BLaER1 (cell line): ENCODE measurements around the gene SLC25A44.

ENCODE experiments used
- H3K27ac ChIP-seq: shearing (Covaris generic); formaldehyde crosslinking; 2 replicates; pipeline ENCODE4 v1.8.1; 2022
- H3K27me3 ChIP-seq: shearing (Covaris generic); formaldehyde crosslinking; 2 replicates; pipeline ENCODE4 v1.8.1; 2022
- H3K36me3 ChIP-seq: shearing (Covaris generic); formaldehyde crosslinking; 2 replicates; pipeline ENCODE4 v1.8.1; 2022
- H3K4me1 ChIP-seq: shearing (Covaris generic); formaldehyde crosslinking; 2 replicates; pipeline ENCODE4 v1.8.1; 2022
- H3K4me2 ChIP-seq: shearing (Covaris generic); formaldehyde crosslinking; 2 replicates; pipeline ENCODE4 v1.8.1; 2022
- H3K4me3 ChIP-seq: shearing (Covaris generic); formaldehyde crosslinking; 2 replicates; pipeline ENCODE4 v1.8.1; 2022
- H3K9ac ChIP-seq: shearing (Covaris generic); formaldehyde crosslinking; 2 replicates; pipeline ENCODE4 v1.8.1; 2022
- H3K9me3 ChIP-seq: shearing (Covaris generic); formaldehyde crosslinking; 2 replicates; pipeline ENCODE4 v1.8.1; 2022
- H4K20me1 ChIP-seq: shearing (Covaris generic); formaldehyde crosslinking; 2 replicates; pipeline ENCODE4 v1.8.1; 2022
- Cebpa-rat ChIP-seq: shearing (Covaris generic); IDR thresholded peaks from 2 replicates; pipeline ENCODE4 v1.8.1; 2022

The SLC25A44 gene

DNA sequence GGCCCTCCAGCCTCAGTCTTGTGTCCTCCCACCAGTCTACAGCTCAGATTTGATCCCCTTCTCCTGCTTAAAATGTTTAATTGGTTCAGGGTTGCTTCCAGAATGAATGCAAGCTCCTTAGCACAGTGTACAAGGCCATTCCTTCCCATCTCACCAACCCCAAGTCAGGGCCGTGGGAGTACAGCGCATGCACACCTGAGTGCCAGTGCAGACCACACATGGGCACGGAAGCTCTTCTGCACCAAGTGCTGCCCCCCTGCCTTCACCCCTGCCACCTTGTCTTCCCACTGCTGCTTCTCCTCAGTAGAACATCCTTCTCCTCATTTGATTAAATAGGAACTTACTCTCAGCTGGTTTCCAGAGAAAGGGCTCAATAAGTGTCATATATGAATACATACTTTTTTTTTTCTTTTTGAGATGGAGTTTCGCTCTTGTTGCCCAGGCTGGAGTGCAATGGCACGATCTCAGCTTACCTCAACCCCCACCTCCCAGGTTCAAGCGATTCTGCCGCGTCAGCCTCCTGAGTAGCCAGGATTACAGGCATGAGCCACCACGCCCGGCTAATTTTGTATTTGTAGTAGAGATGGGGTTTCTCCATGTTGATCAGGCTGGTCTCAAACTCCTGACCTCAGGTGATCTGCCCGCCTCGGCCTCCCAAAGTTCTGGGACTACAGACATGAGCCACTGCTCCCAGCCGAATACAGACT lies 28.2 kb downstream of the SLC25A44 start:
- Histone ChIP-seq H3K9ac (no peak overlapping the region), H3K36me3 (peaks cover 59% of the 10 kb centered on the region), H3K4me3 (no peak overlapping the region), H3K9me3 (no peaks in the 10 kb centered on the region), H3K27ac (no peak overlapping the region), H3K4me2 (no peak overlapping the region), H4K20me1 (0 out of 2 replicates have a peak, but pooled peaks cover 12% of the 10 kb centered on the region), H3K27me3 (no peaks in the 10 kb centered on the region), H3K4me1 (peaks cover 32% of the 10 kb centered on the region)
- TF ChIP-seq Cebpa-rat = no peak

DNA sequence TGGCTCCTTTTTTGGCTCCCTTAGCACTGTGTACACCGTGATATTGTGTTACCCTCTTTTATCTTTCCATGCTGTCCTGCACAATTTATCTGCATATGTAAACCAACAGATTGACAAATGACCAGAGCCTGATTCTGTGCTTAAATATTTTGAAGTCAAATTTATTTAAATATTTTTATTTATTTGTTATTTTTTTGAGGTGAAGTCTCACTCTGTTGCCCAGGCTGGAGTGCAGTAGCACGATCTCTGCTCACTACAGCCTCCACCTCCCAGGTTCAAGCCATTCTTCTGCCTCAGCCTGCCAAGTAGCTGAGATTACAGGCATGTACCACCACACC lies 31.7 kb downstream of the SLC25A44 start:
- Histone ChIP-seq H4K20me1 (0 out of 2 replicates have a peak, but pooled peaks cover 7% of the 10 kb centered on the region), H3K4me2 (peak overlapping the region; percentile 27), H3K9ac (no peak overlapping the region), H3K4me3 (no peak overlapping the region), H3K36me3 (peaks cover 77% of the 10 kb centered on the region), H3K9me3 (no peaks in the 10 kb centered on the region), H3K4me1 (peaks cover 20% of the 10 kb centered on the region), H3K27me3 (no peaks in the 10 kb centered on the region), H3K27ac (0 out of 2 replicates have a peak overlapping the region, but pooled peaks have one; percentile 3)
- TF ChIP-seq Cebpa-rat = no peak

DNA sequence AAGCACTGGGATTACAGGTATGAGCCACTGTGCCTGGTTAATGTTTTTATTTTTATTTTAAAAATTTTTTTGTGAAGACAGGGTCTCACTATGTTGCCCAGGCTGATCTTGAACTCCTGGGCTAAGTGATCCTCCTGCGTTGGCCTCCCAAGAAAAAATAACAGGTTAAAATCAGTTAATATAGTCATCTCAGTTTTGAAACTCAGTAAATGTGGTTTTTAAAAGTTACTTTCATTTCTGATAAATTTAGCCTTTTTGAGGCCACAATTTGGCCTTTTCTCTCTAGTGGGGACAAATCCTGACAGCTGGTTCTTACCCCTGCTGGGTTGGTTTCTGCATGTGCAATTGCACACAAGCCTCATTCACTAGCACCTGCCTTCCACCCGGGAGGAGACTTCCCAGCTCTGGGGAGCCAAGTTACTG lies 32.2 kb downstream of the SLC25A44 start:
- 0 out of 2 replicates have a peak overlapping the region, but pooled peaks have one; percentile 3 for H3K27ac ChIP-seq
- H3K4me1 ChIP-seq = peaks cover 20% of the 10 kb centered on the region
- H3K27me3 ChIP-seq = no peaks in the 10 kb centered on the region
- H3K4me3 ChIP-seq = no peak overlapping the region
- peak overlapping the region; percentile 27 for H3K4me2 ChIP-seq
- no peak for TF ChIP-seq Cebpa-rat
- H3K36me3 ChIP-seq = peaks cover 74% of the 10 kb centered on the region
- H4K20me1 ChIP-seq = 0 out of 2 replicates have a peak, but pooled peaks cover 7% of the 10 kb centered on the region
- no peaks in the 10 kb centered on the region for H3K9me3 ChIP-seq
- no peak overlapping the region for H3K9ac ChIP-seq

DNA sequence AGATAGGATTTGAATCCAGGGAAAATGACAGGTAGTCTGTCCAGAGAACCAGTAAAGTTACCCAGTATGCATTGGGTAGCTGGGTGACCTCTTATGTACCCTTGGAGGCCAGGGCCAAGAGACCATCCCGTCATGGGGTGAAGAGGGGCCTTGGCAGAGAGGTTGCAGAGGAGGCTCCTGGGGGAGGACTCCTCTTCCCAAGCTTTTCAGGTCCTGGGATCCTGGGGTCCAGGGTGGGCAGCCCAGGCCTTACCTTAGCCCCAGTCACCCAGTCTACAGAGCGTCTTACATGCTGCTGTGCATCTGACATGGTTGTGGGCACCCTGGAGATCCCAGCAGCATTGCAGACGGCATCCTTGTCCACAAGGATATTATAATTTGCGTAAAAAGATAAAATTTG lies 32.9 kb downstream of the SLC25A44 start:
- Histone ChIP-seq H3K9me3 (no peaks in the 10 kb centered on the region), H4K20me1 (0 out of 2 replicates have a peak, but pooled peaks cover 7% of the 10 kb centered on the region), H3K36me3 (peaks cover 70% of the 10 kb centered on the region), H3K9ac (no peak overlapping the region), H3K4me2 (no peak overlapping the region), H3K4me1 (peaks cover 22% of the 10 kb centered on the region), H3K27ac (no peak overlapping the region), H3K4me3 (no peak overlapping the region), H3K27me3 (no peaks in the 10 kb centered on the region)
- no peak for TF ChIP-seq Cebpa-rat

DNA sequence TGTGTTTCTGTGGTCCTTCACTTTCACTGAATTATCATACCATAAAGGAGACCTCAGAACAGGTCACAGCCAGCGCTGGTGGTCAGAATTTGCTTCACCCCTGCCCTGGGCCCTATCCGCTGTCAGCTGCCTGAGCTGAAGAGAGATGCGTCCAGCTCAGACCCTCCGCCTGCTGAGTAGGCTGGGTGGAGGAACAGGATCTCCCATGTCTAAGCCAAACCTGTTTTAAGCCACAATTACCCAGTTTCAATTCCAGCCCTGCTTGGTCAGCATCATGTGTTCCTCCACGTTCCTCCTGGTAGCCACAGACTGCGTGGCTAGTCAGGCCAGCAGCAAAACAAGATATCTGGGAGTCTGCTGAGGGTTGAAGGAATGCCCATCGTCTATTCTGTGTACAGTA lies 34.6 kb downstream of the SLC25A44 start:
- no peak overlapping the region for H3K27ac ChIP-seq
- H4K20me1 ChIP-seq = 0 out of 2 replicates have a peak, but pooled peaks cover 8% of the 10 kb centered on the region
- TF ChIP-seq Cebpa-rat = no peak
- H3K4me1 ChIP-seq = peaks cover 28% of the 10 kb centered on the region
- H3K4me3 ChIP-seq = no peak overlapping the region
- no peak overlapping the region for H3K4me2 ChIP-seq
- no peak overlapping the region for H3K9ac ChIP-seq
- no peaks in the 10 kb centered on the region for H3K9me3 ChIP-seq
- H3K27me3 ChIP-seq = no peaks in the 10 kb centered on the region
- peaks cover 64% of the 10 kb centered on the region for H3K36me3 ChIP-seq

DNA sequence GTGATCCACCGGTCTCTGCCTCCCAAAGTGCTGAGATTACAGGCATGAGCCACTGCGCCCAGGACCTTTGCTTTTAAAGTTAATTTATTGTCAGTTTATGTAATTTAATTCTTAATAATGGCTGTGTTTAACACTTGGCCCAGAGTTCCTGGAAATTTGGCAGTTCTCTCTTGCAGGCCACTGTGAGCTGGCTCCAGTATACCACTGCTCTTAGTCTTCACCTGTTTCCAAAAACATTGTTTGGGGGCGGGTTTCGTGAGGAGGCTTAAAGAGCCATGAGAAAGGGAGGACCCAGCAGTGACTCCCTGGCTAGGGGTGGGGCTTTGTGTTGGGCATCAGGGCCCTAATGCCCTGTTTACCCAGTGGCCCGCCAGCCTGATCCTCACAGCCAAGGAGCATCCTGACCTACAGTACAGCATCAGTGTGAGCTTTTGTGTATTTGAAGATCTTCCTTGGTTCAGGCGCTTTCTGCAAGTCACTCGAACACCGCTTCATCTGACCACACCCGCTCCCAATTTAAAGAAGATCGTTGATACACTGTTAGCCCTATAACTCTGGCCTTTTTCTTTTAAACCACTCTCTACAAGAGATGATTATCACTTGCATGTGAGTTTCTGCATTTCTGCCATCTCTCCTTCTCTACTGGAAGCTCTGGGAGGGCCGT lies 36.0 kb downstream of the SLC25A44 start:
- 0 out of 2 replicates have a peak, but pooled peaks cover 8% of the 10 kb centered on the region for H4K20me1 ChIP-seq
- TF ChIP-seq Cebpa-rat = no peak
- H3K27me3 ChIP-seq = no peaks in the 10 kb centered on the region
- H3K9me3 ChIP-seq = no peaks in the 10 kb centered on the region
- no peak overlapping the region for H3K27ac ChIP-seq
- no peak overlapping the region for H3K4me2 ChIP-seq
- H3K4me3 ChIP-seq = no peak overlapping the region
- H3K4me1 ChIP-seq = peaks cover 25% of the 10 kb centered on the region
- no peak overlapping the region for H3K9ac ChIP-seq
- H3K36me3 ChIP-seq = peaks cover 67% of the 10 kb centered on the region

DNA sequence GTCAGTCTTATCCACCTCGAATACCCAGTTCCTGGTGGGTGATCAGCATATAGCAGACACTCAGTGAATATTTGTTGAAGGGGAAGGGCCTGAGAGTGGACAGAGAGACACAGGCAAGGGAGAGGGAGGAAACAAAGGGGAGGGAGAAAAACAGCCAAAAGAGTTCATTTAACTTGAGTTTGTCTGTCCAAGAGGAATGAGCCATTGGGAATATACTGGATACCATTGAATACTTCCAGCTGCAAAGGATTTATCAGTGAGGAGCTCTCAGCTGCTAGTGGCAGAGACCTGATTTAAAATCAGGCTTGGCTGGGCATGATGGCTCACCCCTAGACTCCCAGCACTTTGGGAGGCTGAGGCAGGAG lies 36.6 kb downstream of the SLC25A44 start:
- no peak for TF ChIP-seq Cebpa-rat
- 0 out of 2 replicates have a peak, but pooled peaks cover 8% of the 10 kb centered on the region for H4K20me1 ChIP-seq
- H3K4me2 ChIP-seq = no peak overlapping the region
- H3K9me3 ChIP-seq = no peaks in the 10 kb centered on the region
- no peak overlapping the region for H3K4me3 ChIP-seq
- peaks cover 72% of the 10 kb centered on the region for H3K36me3 ChIP-seq
- no peak overlapping the region for H3K27ac ChIP-seq
- H3K9ac ChIP-seq = no peak overlapping the region
- peaks cover 20% of the 10 kb centered on the region for H3K4me1 ChIP-seq
- no peaks in the 10 kb centered on the region for H3K27me3 ChIP-seq

DNA sequence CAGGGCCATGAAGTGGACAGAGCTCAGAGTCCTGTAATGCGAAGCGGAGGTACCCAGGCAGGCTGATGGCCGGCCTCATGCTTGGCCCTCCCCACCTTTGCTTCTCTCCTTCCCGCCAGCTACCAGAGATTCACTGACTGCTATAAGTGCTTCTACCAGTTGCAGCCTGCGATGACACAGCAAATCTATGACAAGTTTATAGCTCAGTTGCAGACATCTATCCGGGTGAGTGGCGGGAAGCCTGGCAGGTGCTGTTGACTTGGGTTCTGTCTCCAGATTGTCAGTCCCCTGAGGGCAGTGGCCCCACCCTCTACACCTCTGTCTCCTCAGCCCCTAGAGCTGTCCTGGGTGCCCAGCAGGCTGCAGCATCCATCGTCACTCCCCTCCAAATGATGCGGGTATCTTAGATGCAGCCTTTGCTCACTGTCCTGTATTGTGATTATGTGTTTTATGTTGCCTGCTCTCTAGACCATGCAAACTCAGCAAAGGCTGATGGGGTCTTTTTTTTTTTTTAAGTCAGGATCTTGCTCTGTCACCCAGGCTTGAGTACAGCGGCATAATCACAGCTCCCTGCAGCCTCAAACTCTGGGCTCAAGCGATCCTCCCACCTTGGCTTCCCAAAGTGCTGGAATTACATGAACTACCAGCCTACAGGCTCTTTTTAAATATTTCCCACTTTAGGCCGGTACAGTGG lies 38.4 kb downstream of the SLC25A44 start:
- Histone ChIP-seq H3K9me3 (no peaks in the 10 kb centered on the region), H3K9ac (no peak overlapping the region), H4K20me1 (0 out of 2 replicates have a peak, but pooled peaks cover 8% of the 10 kb centered on the region), H3K27me3 (no peaks in the 10 kb centered on the region), H3K36me3 (peaks cover 86% of the 10 kb centered on the region), H3K27ac (no peak overlapping the region), H3K4me1 (peaks cover 8% of the 10 kb centered on the region; the same call in 1 of the 2 replicates), H3K4me3 (no peak overlapping the region), H3K4me2 (no peak overlapping the region; the same call in 1 of the 2 replicates)
- TF ChIP-seq Cebpa-rat = no peak

DNA sequence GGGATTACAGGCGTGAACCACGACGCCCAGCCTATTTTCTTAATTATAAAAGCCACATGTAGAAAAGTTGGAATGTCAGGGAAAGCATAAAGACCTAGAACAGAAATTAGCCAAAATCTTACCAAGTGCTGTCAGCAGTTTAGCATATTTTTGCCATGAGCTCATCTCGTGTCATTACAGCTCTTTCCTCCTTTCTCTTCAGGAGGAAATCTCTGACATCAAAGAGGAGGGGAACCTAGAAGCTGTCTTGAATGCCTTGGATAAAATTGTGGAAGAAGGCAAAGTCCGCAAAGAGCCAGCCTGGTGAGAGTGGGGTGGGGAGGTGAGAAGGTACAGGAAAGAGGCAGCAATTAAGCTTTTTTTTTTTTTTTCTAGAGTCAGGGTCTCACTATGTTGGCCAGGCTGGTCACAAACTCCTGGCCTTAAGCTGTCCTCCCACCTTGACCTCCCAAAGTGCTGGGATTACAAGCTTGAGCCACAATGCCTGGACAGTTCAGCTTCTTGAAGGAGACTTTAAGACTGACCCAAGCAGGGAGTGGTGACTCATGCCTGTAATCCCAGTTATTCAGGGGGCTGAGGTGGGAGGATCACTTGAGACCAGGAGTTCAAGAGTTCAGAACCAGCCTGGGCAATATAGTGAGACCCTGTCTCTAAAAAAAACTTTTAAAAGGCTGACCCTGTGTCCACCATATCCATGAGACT lies 39.7 kb downstream of the SLC25A44 start:
- H3K27ac ChIP-seq = no peak overlapping the region
- H3K4me3 ChIP-seq = no peak overlapping the region
- H3K36me3 ChIP-seq = peaks cover 86% of the 10 kb centered on the region
- no peak overlapping the region for H3K4me2 ChIP-seq
- H3K27me3 ChIP-seq = no peaks in the 10 kb centered on the region
- no peaks in the 10 kb centered on the region for H3K9me3 ChIP-seq
- TF ChIP-seq Cebpa-rat = no peak
- H3K4me1 ChIP-seq = peaks cover 9% of the 10 kb centered on the region
- no peak overlapping the region for H3K9ac ChIP-seq
- H4K20me1 ChIP-seq = 0 out of 2 replicates have a peak, but pooled peaks cover 8% of the 10 kb centered on the region
